HCT116 (cell line): ENCODE data around the gene SPINT2. TPM values are rescaled to one million over a fixed set of nuclear protein-coding genes. Genes with fewer than 3 reads are reported as not detected.

Experiments
- ATAC-seq: fragments of 200-7000 bp; cut with Tn5 transposase; 2 replicates; pipeline ENCODE4 v1.9.1; 2020; ENCODE audit warnings: mild to moderate bottlenecking, moderate library complexity
- BruUV-seq: library from RNA; stranded (reverse); fragments of 400-500 nt; replicated peaks from 2 replicates; lab custom pipeline; 2021; lab: Mats Ljungman, UMichigan
- CTCF ChIA-PET: fragments of 300-600 bp; sonication (Branson Sonifier 250); formaldehyde crosslinking; loops from one replicate; lab custom pipeline; 2021; ENCODE audit warnings: antibody characterized with exemption; lab: Charles Lee
- POLR2A ChIA-PET: fragments of 300-600, 350-600 bp; sonication (Branson Sonifier 250); formaldehyde crosslinking; loops from one replicate; lab custom pipeline; 2021; ENCODE audit warnings: antibody characterized with exemption; lab: Charles Lee
- RAD21 ChIA-PET, 2 experiments: fragments of 300-600 bp; sonication (Branson Sonifier 250); formaldehyde crosslinking; loops; one replicate each; lab custom pipeline; 2023; ENCODE audit warnings: low total read pairs in 2 of 2; ENCODE audit not compliant: uncharacterized antibody in 2 of 2, unreplicated experiment in 2 of 2, low non-redundant PET in 1 of 2; lab: Charles Lee
- DNase-seq: peaks from one replicate; pipeline ENCODE4 v3.0.0-alpha.2; 2010; ENCODE audit warnings: low read depth, low spot score
- H2AFZ ChIP-seq: fragments of 200-600 bp; shearing (Covaris generic), sonication (generic); 2 replicates; pipeline ENCODE4 v1.6.1; 2017; ENCODE audit warnings: low read depth, mixed run types, mixed read lengths, antibody characterized with exemption, low read length; ENCODE audit not compliant: poor library complexity, severe bottlenecking
- H3K27ac ChIP-seq: 2 replicates; pipeline ENCODE4 v1.5.1; 2012; ENCODE audit warnings: low read depth, low read length
- H3K27me3 ChIP-seq: fragments of 200-600 bp; sonication (generic); 2 replicates; pipeline ENCODE4 v1.6.1; 2016; ENCODE audit warnings: mixed run types, low read length, mixed read lengths; ENCODE audit not compliant: insufficient read depth
- H3K36me3 ChIP-seq, 2 experiments: fragments of 200-500 bp in 1 of 2; fragments of 200-600 bp in 1 of 2; sonication (Bioruptor generic) in 1 of 2; sonication (generic) in 1 of 2; 2 replicates each; pipeline versions ENCODE4 v1.5.1 to v1.6.1; 2014 to 2016; ENCODE audit warnings: low read length in 2 of 2, inconsistent platforms in 1 of 2, mixed read lengths in 1 of 2, mixed run types in 1 of 2; ENCODE audit not compliant: insufficient read depth in 2 of 2, control insufficient read depth in 1 of 2
- H3K4me1 ChIP-seq, 2 experiments: fragments of 200-600 bp in 1 of 2; sonication (generic) in 1 of 2; 2 replicates each; pipeline versions ENCODE4 v1.5.1 to v1.6.1; 2012 to 2017; ENCODE audit warnings: low read length in 2 of 2, inconsistent platforms in 1 of 2, mild to moderate bottlenecking in 1 of 2, mixed read lengths in 1 of 2, mixed run types in 1 of 2, moderate library complexity in 1 of 2; ENCODE audit not compliant: insufficient read depth in 2 of 2, control insufficient read depth in 1 of 2
- H3K4me2 ChIP-seq: fragments of 200-600 bp; sonication (generic); 2 replicates; pipeline ENCODE4 v1.6.1; 2017; ENCODE audit warnings: mixed run types, low read length, mixed read lengths
- H3K4me3 ChIP-seq, 2 experiments: fragments of 200-600 bp in 1 of 2; sonication (generic) in 1 of 2; replicated peaks in 1 of 2; 2 replicates each; pipeline ENCODE4 v1.5.1; 2011 to 2016; ENCODE audit warnings: low read length in 2 of 2, control low read depth in 1 of 2, low read depth in 1 of 2, mild to moderate bottlenecking in 1 of 2, mixed read lengths in 1 of 2, mixed run types in 1 of 2
- H3K79me2 ChIP-seq: fragments of 200-600 bp; sonication (generic); 2 replicates; pipeline ENCODE4 v1.6.1; 2017; ENCODE audit warnings: mild to moderate bottlenecking, mixed run types, low read length, moderate library complexity, mixed read lengths; ENCODE audit not compliant: insufficient read depth
- H3K9ac ChIP-seq: fragments of 200-600 bp; sonication (generic); 2 replicates; pipeline ENCODE4 v1.6.1; 2016; ENCODE audit warnings: low read length, mixed read lengths
- H3K9me2 ChIP-seq: fragments of 200-600 bp; sonication (generic), shearing (Covaris generic); 2 replicates; pipeline ENCODE4 v1.6.1; 2017; ENCODE audit warnings: mixed run types, mild to moderate bottlenecking, moderate library complexity; ENCODE audit not compliant: insufficient read depth
- H3K9me3 ChIP-seq, 2 experiments: fragments of 200-500 bp in 1 of 2; fragments of 200-600 bp in 1 of 2; sonication (Bioruptor generic) in 1 of 2; sonication (generic) in 1 of 2; 2 replicates each; pipeline ENCODE4 v1.6.1; 2014 to 2017; ENCODE audit warnings: low read length in 2 of 2, mixed read lengths in 2 of 2, inconsistent platforms in 1 of 2, low read depth in 1 of 2, mild to moderate bottlenecking in 1 of 2, mixed run types in 1 of 2, moderate library complexity in 1 of 2; ENCODE audit not compliant: control insufficient read depth in 1 of 2, insufficient read depth in 1 of 2
- H4K20me1 ChIP-seq: fragments of 200-600 bp; sonication (generic), shearing (Covaris generic); 2 replicates; pipeline ENCODE4 v1.6.1; 2017; ENCODE audit warnings: mixed run types, mild to moderate bottlenecking, moderate library complexity; ENCODE audit not compliant: insufficient read depth
- CBX3 ChIP-seq: IDR thresholded peaks from 2 replicates; pipeline ENCODE4 v1.6.1; 2012; ENCODE audit warnings: low read depth
- CEBPB ChIP-seq: IDR thresholded peaks from 2 replicates; pipeline ENCODE4 v1.6.1; 2012; ENCODE audit warnings: low read depth
- EGR1 ChIP-seq: IDR thresholded peaks from 2 replicates; pipeline ENCODE4 v1.6.1; 2012; ENCODE audit warnings: low read depth
- ELF1 ChIP-seq: IDR thresholded peaks from 2 replicates; pipeline ENCODE4 v1.6.1; 2012; ENCODE audit warnings: low read depth, borderline replicate concordance
- EZH2 ChIP-seq: fragments of 200-600 bp; sonication (generic); IDR thresholded peaks from 2 replicates; pipeline ENCODE4 v1.6.1; 2017; ENCODE audit warnings: antibody characterized with exemption, mixed run types
- EZH2phosphoT487 ChIP-seq: fragments of 200-600 bp; IDR thresholded peaks from 2 replicates; pipeline ENCODE4 v1.6.1; 2018; ENCODE audit warnings: antibody characterized with exemption, borderline replicate concordance
- FOSL1 ChIP-seq: IDR thresholded peaks from 2 replicates; pipeline ENCODE4 v1.6.1; 2012; ENCODE audit warnings: low read depth
- JUND ChIP-seq: IDR thresholded peaks from 2 replicates; pipeline ENCODE4 v1.6.1; 2012
- MAX ChIP-seq: IDR thresholded peaks from 2 replicates; pipeline ENCODE4 v1.6.1; 2012
- POLR2A ChIP-seq: IDR thresholded peaks from 2 replicates; pipeline ENCODE4 v1.7.0; 2011; ENCODE audit warnings: borderline replicate concordance; ENCODE audit not compliant: insufficient read depth, insufficient read length; ENCODE audit errors: extremely low read depth
- POLR2AphosphoS5 ChIP-seq: IDR thresholded peaks from 2 replicates; pipeline ENCODE4 v1.6.1; 2011; ENCODE audit warnings: mild to moderate bottlenecking, low read depth, low read length, moderate library complexity
- SIN3A ChIP-seq: IDR thresholded peaks from 2 replicates; pipeline ENCODE4 v1.6.1; 2012; ENCODE audit warnings: low read depth
- SP1 ChIP-seq: IDR thresholded peaks from 2 replicates; pipeline ENCODE4 v1.6.1; 2012; ENCODE audit warnings: low read depth
- SRF ChIP-seq: IDR thresholded peaks from 2 replicates; pipeline ENCODE4 v1.6.1; 2012; ENCODE audit warnings: low read depth
- TCF7L2 ChIP-seq: IDR thresholded peaks from 2 replicates; pipeline ENCODE4 v1.7.0; 2011; ENCODE audit warnings: borderline replicate concordance, inconsistent platforms; ENCODE audit not compliant: insufficient read depth, insufficient read length; ENCODE audit errors: extremely low read depth
- YY1 ChIP-seq: IDR thresholded peaks from 2 replicates; pipeline ENCODE4 v1.6.1; 2011; ENCODE audit warnings: low read length, low read depth, moderate library complexity, mild to moderate bottlenecking; ENCODE audit not compliant: insufficient replicate concordance; ENCODE audit errors: extremely low read depth
- ZBTB33 ChIP-seq: IDR thresholded peaks from 2 replicates; pipeline ENCODE4 v1.6.1; 2011; ENCODE audit warnings: mild to moderate bottlenecking, low read length, moderate library complexity; ENCODE audit not compliant: insufficient replicate concordance; ENCODE audit errors: extremely low read depth
- ZFX ChIP-seq: fragments of 450-650 bp; IDR thresholded peaks from 2 replicates; pipeline ENCODE4 v1.6.1; 2017
- ZNF274 ChIP-seq: fragments of 200-500 bp; sonication (Bioruptor generic); IDR thresholded peaks from 2 replicates; pipeline ENCODE4 v1.6.1; 2014; ENCODE audit warnings: mild to moderate bottlenecking, low read depth, low read length, inconsistent platforms
- intact Hi-C: fragments of 100-400 bp; cut with micrococcal nuclease; formaldehyde crosslinking; loops from 2 replicates; pipeline ENCODE4 v1.10.0; 2022
- total RNA-seq: library from RNA; stranded (reverse); gene quantifications from one replicate; pipeline ENCODE4 v1.2.1, GENCODE V29; 2021; ENCODE audit not compliant: unreplicated experiment
- TF ChIP-seq, protein P1 (sequence below): IDR thresholded peaks from 2 replicates; pipeline ENCODE4 v1.6.1; 2012

SPINT2 gene
- total RNA-seq, 1 experiment from 2014 or later: 500 TPM

DNA sequence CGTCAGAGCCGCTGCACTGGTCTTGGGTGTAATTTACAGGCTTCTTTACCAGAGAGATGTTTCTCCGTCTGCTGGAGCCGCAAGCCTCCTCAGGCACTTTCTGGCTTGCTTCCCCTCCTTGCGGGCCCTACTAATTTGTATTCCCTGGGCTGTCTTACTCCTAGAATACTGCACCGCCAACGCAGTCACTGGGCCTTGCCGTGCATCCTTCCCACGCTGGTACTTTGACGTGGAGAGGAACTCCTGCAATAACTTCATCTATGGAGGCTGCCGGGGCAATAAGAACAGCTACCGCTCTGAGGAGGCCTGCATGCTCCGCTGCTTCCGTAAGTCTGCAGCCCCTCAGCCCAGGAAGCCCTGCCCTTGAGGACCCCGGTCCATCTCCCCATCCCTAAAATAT, 25.6 kb downstream of the SPINT2 start:
- peaks cover 18% of the 10 kb centered on the region for H3K79me2 ChIP-seq
- no peak overlapping the region for H3K4me3 ChIP-seq
- no peak overlapping the region for H2AFZ ChIP-seq
- ATAC-seq (no peak), DNase-seq (no peak)
- CTCF ChIA-PET: no interaction called here
- intact Hi-C loops: no loop called here
- RAD21 ChIA-PET: no interaction called here
- TF ChIP-seq CEBPB: no peak
- no peak for TF ChIP-seq EZH2
- no peak for TF ChIP-seq EGR1
- TF ChIP-seq MAX: no peak
- TF ChIP-seq TCF7L2: no peak
- no peak for TF ChIP-seq SIN3A
- no peak for TF ChIP-seq SP1
- TF ChIP-seq POLR2AphosphoS5: no peak
- TF ChIP-seq EZH2phosphoT487: no peak
- TF ChIP-seq, protein P1, sequence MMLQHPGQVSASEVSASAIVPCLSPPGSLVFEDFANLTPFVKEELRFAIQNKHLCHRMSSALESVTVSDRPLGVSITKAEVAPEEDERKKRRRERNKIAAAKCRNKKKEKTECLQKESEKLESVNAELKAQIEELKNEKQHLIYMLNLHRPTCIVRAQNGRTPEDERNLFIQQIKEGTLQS: no peak
- TF ChIP-seq SRF: no peak
- no peak for TF ChIP-seq ZFX
- TF ChIP-seq FOSL1: no peak
- no peak for TF ChIP-seq JUND
- TF ChIP-seq ELF1: no peak
- no peak for TF ChIP-seq POLR2A
- no peak for TF ChIP-seq ZBTB33
- no peak for TF ChIP-seq ZNF274
- TF ChIP-seq YY1: no peak
- no peak for TF ChIP-seq CBX3
- H3K4me1 ChIP-seq: no peaks in the 10 kb centered on the region
- no peak overlapping the region for H3K27ac ChIP-seq
- no TSS peak for BruUV-seq
- no peak overlapping the region for H3K4me2 ChIP-seq
- peaks cover 40 to 60% of the 10 kb centered on the region in 2 experiments for H3K36me3 ChIP-seq
- H4K20me1 ChIP-seq: no peaks in the 10 kb centered on the region
- H3K9me3 ChIP-seq: no peaks in the 10 kb centered on the region
- H3K27me3 ChIP-seq: no peaks in the 10 kb centered on the region
- no peaks in the 10 kb centered on the region for H3K9me2 ChIP-seq
- POLR2A ChIA-PET: interaction anchor here (0.7 to 0.9 kb wide), 2 partner anchors 14 to 26 kb away, joined by 3 read pairs; partner anchors contain the start of genes C19orf33 and SPINT2
- no peak overlapping the region for H3K9ac ChIP-seq
